Muscle layer of colon (tissue), 2 donors: ENCODE data around the gene PRSS27.
"Not testable (repeated sequence)": the region's sequence is repeated elsewhere in the genome, so short reads cannot be mapped to it uniquely, and the experiment has no call there.

Source experiments
- H3K27ac ChIP-seq: one replicate; pipeline ENCODE4 v1.7.0; 2013; ENCODE audit warnings: low read depth, mild to moderate bottlenecking, low read length, moderate library complexity
- H3K27me3 ChIP-seq, 2 donors: one replicate each; pipeline ENCODE4 v1.7.0; 2013; ENCODE audit warnings: low read length in 2 of 2, mild to moderate bottlenecking in 2 of 2; ENCODE audit not compliant: insufficient read depth in 2 of 2, control insufficient read depth in 1 of 2
- H3K36me3 ChIP-seq: one replicate; pipeline ENCODE4 v1.7.0; 2013; ENCODE audit warnings: mild to moderate bottlenecking, low read length; ENCODE audit not compliant: insufficient read depth
- H3K4me1 ChIP-seq: one replicate; pipeline ENCODE4 v1.7.0; 2013; ENCODE audit warnings: mild to moderate bottlenecking, low read length; ENCODE audit not compliant: insufficient read depth
- H3K4me3 ChIP-seq, 2 donors: one replicate each; pipeline ENCODE4 v1.7.0; 2013; ENCODE audit warnings: low read length in 2 of 2, low read depth in 1 of 2, mild to moderate bottlenecking in 1 of 2, moderate library complexity in 1 of 2
- H3K9ac ChIP-seq: one replicate; pipeline ENCODE4 v1.7.0; 2013; ENCODE audit warnings: low read length
- H3K9me3 ChIP-seq: one replicate; pipeline ENCODE4 v1.7.0; 2013; ENCODE audit warnings: mild to moderate bottlenecking, low read length
- donor health status: abdominal sarcoma.
- donor health status: Adenocarcinoma of cecum.

Gene PRSS27

DNA sequence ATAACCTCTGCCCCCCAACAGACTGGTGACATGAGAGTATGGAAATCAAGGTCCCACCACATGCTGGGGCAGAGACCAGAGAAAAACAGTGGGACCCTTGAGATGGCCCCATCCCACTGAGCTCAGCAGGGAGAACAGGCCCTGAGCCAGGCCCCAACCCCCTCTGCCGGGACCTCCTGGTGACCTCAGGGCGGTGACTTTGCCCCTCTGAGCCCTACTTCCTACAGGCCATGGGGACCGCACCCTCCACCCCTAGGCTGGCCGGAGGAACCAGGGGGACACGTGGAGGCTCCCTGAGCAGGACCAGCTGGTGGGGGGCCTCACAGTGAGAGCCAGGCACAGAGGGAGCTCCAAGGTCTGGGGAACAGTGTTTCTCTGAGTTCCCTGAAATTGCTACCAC lies 18.6 kb upstream of the PRSS27 start:
- H3K27ac ChIP-seq: no peak overlapping the region
- no peaks in the 10 kb centered on the region for H3K36me3 ChIP-seq
- no peak overlapping the region for H3K4me3 ChIP-seq
- no peaks in the 10 kb centered on the region for H3K4me1 ChIP-seq
- H3K9ac ChIP-seq: no peak overlapping the region
- peaks cover 0 to 7% of the 10 kb centered on the region in 2 donors for H3K27me3 ChIP-seq
- H3K9me3 ChIP-seq: no peaks in the 10 kb centered on the region

DNA sequence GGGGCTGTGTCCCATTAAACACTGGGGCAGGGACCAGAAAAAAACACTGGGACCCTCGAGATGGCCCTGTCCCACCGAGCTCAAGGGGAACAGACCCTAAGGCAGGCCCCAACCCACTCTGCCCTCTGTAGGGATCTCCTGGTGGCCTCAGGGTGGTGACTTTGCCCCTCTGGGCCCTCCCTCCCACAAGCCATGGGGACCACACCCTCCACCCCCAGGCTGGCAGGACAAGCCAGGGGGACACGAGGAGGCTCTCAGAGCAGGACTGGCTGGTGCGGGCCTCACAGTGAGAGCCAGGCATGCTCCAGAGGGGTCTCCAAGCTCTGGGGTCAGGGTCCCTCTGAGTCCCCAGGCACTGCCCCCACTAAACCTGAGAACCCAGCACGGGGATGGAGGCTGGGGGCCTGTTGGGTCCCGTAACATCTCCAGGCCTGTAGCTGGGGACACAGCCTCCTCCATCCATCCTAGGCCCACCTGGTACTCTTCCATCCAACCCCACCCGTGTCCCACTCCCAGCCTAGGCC lies 17.9 kb upstream of the PRSS27 start:
- Histone ChIP-seq H3K36me3 (no peaks in the 10 kb centered on the region), H3K27me3 (peaks cover 0 to 7% of the 10 kb centered on the region in 2 donors), H3K9me3 (no peaks in the 10 kb centered on the region), H3K9ac (no peak overlapping the region), H3K27ac (no peak overlapping the region), H3K4me1 (no peaks in the 10 kb centered on the region), H3K4me3 (no peak overlapping the region)

DNA sequence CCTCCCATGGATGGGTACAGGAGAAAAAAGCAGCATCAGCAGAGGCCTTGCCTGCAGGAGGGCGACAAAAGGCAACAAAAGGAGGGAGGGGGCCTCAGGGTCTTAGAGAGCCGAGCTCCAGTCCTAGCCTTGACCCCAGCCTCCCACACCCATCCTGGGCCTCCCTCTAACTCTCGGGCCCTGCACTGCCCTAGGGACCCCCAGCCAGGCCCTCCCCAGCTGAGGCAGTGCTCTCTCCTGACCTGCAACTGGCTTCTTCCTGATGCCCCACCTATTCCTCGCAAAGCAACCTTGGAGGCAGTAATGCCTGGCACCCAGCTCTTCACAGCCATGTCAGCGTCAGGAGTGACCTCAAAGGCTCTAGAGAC lies 17.2 kb upstream of the PRSS27 start:
- Histone ChIP-seq H3K27me3 (peaks cover 0 to 7% of the 10 kb centered on the region in 2 donors), H3K9me3 (no peaks in the 10 kb centered on the region), H3K4me1 (no peaks in the 10 kb centered on the region), H3K9ac (no peak overlapping the region), H3K4me3 (no peak overlapping the region), H3K36me3 (no peaks in the 10 kb centered on the region), H3K27ac (no peak overlapping the region)

DNA sequence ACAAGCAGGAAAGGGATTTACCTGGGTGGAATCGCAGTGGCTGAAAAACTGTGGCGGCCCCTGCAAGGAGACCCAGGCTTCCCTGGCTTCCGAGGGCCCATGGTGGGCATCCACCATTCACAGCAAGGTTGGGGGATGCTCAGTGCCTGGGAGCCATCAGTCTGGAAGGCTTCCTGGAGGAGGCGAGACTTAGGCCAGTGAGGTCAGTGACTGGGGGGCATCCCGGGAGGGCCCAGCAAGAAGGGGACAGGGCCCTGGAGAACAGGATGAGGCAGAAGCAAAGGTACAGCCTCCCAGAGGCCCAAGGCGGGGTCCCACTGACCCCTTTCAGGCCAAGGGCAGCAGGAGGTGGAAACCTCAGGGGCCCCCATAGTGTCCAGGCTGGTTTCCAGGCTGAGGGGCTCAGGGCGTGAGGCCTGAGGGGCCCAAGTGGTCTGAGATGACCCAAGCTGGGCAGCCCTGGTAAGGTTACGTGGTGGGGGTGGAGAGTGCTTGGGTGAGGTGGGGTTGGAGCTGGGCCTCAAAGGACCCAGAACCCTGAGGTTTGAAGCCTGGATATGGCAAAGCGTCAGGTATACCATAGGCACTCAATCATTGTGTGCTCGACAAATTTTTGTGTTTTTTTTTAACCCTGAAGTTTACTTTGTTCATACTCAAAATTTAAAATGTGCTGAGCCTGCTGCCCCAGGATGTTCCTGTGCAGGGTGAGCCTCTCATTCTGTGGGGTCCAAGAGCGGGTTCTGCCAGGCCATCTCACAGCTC lies 16.6 kb upstream of the PRSS27 start:
- Histone ChIP-seq H3K4me3 (no peak overlapping the region), H3K9me3 (no peaks in the 10 kb centered on the region), H3K27ac (no peak overlapping the region), H3K9ac (no peak overlapping the region), H3K4me1 (no peaks in the 10 kb centered on the region), H3K36me3 (no peaks in the 10 kb centered on the region), H3K27me3 (peaks cover 0 to 7% of the 10 kb centered on the region in 2 donors)

DNA sequence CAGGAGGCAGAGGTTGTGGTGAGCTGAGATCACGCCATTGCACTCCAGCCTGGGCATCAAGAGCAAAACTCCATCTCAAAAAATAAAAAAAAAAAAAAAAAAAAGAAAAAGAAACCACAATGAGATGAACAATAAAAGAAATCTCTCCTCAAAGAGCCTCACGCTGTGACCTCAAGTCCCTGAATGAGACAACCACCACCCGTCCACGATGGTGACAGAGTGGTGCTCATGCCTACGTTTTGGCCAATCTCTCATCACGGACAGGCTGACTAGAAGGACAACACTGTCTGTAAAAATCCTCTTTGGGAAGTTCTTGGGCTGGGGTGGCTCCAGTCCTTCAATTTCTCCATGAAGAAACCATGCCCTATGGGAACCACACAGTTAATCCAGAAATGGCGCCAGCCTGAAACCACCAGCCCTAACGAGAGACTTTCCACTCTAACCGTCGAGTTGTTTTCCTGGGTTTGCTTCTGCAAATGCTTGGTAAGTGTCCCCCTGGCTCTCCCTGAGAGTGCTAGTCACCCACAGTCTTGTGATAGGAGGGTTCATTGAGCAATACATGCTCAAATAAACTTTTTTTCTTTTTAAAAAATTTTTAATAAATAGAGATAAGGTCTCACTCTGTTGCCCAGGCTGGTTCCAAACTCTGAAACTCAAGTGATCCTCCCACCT lies 15.0 kb upstream of the PRSS27 start:
- peaks cover 0 to 7% of the 10 kb centered on the region in 2 donors for H3K27me3 ChIP-seq
- H3K4me1 ChIP-seq: no peaks in the 10 kb centered on the region
- no peaks in the 10 kb centered on the region for H3K36me3 ChIP-seq
- H3K9me3 ChIP-seq: no peaks in the 10 kb centered on the region
- H3K9ac ChIP-seq: no peak overlapping the region
- no peak overlapping the region for H3K27ac ChIP-seq
- no peak overlapping the region for H3K4me3 ChIP-seq

DNA sequence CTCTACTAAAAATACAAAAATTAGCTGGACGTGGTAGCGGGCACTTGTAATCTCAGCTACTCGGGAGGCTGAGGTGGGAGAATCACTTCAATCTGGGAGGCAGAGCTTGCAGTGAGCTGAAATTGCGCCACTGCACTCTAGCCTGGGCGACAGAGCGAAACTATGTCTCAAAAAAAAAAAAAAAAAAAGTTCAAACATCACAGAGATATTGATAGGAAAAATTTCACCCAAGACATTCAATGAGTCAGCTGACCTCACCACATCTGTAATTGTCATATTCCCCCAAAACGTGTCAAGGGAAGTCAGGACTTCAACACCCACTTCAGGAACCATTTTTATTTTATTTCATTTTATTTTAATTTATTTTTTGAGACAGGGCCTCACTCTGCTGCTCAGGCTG lies 8.0 kb upstream of the PRSS27 start:
- H3K9me3 ChIP-seq: no peaks in the 10 kb centered on the region
- no peaks in the 10 kb centered on the region for H3K36me3 ChIP-seq
- H3K9ac ChIP-seq: no peak overlapping the region
- H3K4me3 ChIP-seq: no peak overlapping the region
- H3K27ac ChIP-seq: no peak overlapping the region
- H3K4me1 ChIP-seq: no peaks in the 10 kb centered on the region
- no peaks in the 10 kb centered on the region for H3K27me3 ChIP-seq

DNA sequence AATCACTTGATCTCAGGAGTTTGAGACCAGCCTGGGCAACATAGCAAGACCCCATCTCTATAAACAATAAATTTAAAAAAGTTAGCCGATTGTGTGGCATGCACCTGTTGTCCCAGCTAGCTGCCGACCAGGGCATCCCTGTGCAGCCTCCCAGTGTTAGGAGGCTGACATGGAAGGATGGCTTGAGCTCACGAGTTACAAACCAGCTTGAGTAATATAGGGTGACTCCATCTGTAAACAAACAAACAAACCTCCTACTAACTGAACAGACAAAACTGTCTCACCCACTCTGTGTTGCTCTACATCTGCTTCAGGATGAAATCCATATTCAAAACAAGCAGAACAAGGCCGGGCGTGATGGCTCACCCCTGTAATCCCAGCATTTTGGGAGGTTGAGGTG lies 6.9 kb upstream of the PRSS27 start:
- H3K9ac ChIP-seq: no peak overlapping the region
- H3K4me1 ChIP-seq: no peaks in the 10 kb centered on the region
- no peaks in the 10 kb centered on the region for H3K36me3 ChIP-seq

DNA sequence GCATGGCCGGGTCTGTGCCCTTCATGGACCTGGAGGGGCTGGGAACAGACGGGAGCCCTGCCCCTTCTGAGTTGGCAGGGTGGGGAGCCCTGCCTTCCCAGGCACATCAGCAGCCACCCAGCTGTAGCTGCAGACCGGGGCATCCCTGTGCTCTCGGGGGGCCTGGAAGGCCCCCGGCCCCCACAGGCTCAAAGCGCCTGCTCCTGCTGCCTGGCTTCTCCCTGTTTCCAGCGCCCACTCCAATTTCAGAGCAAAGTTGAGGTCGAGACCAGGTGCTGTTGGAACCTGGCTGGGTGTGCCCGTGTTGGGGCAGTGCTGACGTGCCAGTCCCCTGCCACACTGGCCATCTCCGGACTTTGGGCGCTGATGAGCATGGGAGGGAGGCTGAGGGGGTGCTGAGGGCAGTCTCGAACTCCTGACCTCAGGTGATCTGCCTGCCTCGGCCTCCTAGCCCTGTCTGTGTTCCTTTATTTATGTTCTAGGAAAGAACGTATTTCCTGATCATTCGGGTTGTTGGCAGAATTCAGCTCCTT lies 4.9 kb upstream of the PRSS27 start:
- H3K36me3 ChIP-seq: no peaks in the 10 kb centered on the region

More for the DNA sequence above, 6.9 kb upstream of the PRSS27 start:
- H3K27me3 ChIP-seq: no peaks in the 10 kb centered on the region
- no peak overlapping the region for H3K4me3 ChIP-seq
- H3K9me3 ChIP-seq: no peaks in the 10 kb centered on the region
- H3K27ac ChIP-seq: no peak overlapping the region

DNA sequence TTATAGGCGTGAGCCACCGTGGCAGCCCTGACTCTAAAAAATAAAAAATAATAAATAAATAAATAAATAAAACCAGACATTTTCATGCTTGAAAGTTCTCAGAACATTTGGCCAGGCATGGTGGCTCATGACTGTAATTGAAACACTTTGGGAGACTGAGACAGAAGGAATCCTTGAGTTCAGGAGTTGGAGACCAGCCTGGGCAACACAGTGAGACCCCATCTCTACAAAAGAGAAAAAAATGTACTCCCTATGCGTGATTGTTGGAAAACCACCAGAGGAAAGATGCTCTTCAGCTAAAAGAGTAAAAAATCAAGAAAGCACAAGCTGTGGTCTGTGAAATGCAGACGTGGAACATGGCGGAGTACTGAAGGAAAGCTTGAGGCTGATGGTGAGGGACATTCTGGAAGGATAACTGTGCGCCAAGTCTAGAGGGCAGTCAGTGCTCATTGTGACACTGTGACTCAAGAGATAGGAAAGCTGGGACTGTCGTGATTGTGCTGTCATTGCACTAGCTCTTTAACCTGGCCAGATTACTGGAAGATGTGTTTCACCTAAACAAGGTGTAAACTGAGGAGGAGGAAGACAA lies 4.2 kb upstream of the PRSS27 start:
- H3K27me3 ChIP-seq: no peaks in the 10 kb centered on the region
- H3K4me3 ChIP-seq: no peak overlapping the region
- H3K4me1 ChIP-seq: no peaks in the 10 kb centered on the region
- no peak overlapping the region for H3K9ac ChIP-seq
- no peaks in the 10 kb centered on the region for H3K36me3 ChIP-seq
- no peaks in the 10 kb centered on the region for H3K9me3 ChIP-seq
- no peak overlapping the region for H3K27ac ChIP-seq

More for the DNA sequence above, 4.9 kb upstream of the PRSS27 start:
- H3K27ac ChIP-seq: no peak overlapping the region
- H3K4me1 ChIP-seq: no peaks in the 10 kb centered on the region
- H3K4me3 ChIP-seq: no peak overlapping the region
- H3K27me3 ChIP-seq: no peaks in the 10 kb centered on the region
- no peaks in the 10 kb centered on the region for H3K9me3 ChIP-seq
- H3K9ac ChIP-seq: no peak overlapping the region

DNA sequence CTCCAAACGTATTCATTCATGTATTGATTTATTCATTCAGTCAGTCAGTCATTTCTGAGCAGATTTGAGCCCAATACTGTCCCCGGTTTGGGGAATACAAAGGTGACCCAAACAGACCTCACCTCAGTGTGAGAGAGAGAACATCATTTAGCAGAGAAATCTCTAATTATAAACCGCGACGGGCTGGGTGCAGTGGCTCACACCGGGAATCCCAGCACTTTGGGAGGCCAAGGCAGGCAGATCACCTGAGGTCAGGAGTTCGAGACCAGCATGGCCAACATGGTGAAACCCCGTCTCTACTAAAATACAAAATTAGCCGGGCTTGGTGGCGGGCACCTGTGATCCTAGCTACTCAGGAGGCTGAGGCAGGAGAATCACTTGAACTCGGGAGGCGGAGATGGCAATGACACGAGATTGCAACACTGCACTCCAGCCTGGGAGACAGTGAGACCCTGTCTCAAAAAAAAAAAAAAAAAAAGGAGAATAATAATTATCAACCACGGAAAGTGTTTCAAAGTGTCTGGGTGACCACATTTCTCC lies 1.7 kb upstream of the PRSS27 start:
- H3K27ac ChIP-seq, H3K9me3 ChIP-seq, H3K4me1 ChIP-seq, H3K36me3 ChIP-seq, H3K27me3 ChIP-seq, H3K9ac ChIP-seq: not testable (repeated sequence)
- H3K4me3 ChIP-seq: peak overlapping the region in 1 of 2 donors; percentile 14
